PC-9 (cell line): ENCODE measurements around the gene KIFAP3. TPM values are rescaled to one million over a fixed set of nuclear protein-coding genes. Genes with fewer than 3 reads are reported as not detected.

Experiments
- BruUV-seq: library from RNA; stranded (reverse); fragments of 400-500 nt; replicated peaks from 2 replicates; lab custom pipeline; 2021; lab: Mats Ljungman, UMichigan
- CTCF ChIA-PET: fragments of 300-600 bp; sonication (Branson Sonifier 250); formaldehyde crosslinking; loops from one replicate; lab custom pipeline; 2022; ENCODE audit warnings: antibody characterized with exemption; lab: Charles Lee
- POLR2A ChIA-PET: fragments of 300-600 bp; sonication (Branson Sonifier 250); formaldehyde crosslinking; loops from one replicate; lab custom pipeline; 2022; ENCODE audit warnings: antibody characterized with exemption; ENCODE audit not compliant: unreplicated experiment; lab: Charles Lee
- DNase-seq, 2 experiments: peaks; one replicate each; pipeline versions ENCODE4 v3.0.0 to v3.0.0-alpha.2; 2015 to 2022; ENCODE audit warnings: mixed read lengths in 1 of 2
- H2AFZ ChIP-seq: fragments of 200-600 bp; sonication (generic); 2 replicates; pipeline ENCODE4 v1.8.1; 2017; ENCODE audit warnings: antibody characterized with exemption
- H3F3A ChIP-seq: fragments of 200-600 bp; sonication (generic); 2 replicates; pipeline ENCODE4 v1.8.1; 2017; ENCODE audit warnings: antibody characterized with exemption, mild to moderate bottlenecking, low read depth; ENCODE audit not compliant: insufficient read depth
- H3K27ac ChIP-seq: fragments of 200-600 bp; sonication (generic); 2 replicates; pipeline ENCODE4 v1.6.1; 2016; ENCODE audit warnings: mixed run types
- H3K27me3 ChIP-seq: fragments of 200-600 bp; sonication (generic); 2 replicates; pipeline ENCODE4 v1.6.1; 2016; ENCODE audit warnings: low read depth, mixed run types; ENCODE audit not compliant: insufficient read depth
- H3K36me3 ChIP-seq: fragments of 200-600 bp; sonication (generic); 2 replicates; pipeline ENCODE4 v1.6.1; 2016; ENCODE audit warnings: low read depth, mixed run types
- H3K4me1 ChIP-seq: fragments of 200-600 bp; sonication (generic); replicated peaks from 2 replicates; pipeline ENCODE4 v1.6.1; 2016; ENCODE audit warnings: mixed run types; ENCODE audit not compliant: insufficient read depth
- H3K4me2 ChIP-seq: fragments of 200-600 bp; sonication (generic); 2 replicates; pipeline ENCODE4 v1.6.1; 2017; ENCODE audit warnings: mixed run types
- H3K4me3 ChIP-seq: fragments of 200-600 bp; sonication (generic); 2 replicates; pipeline ENCODE4 v1.6.1; 2016; ENCODE audit warnings: mixed run types
- H3K79me2 ChIP-seq: fragments of 200-600 bp; sonication (generic); 2 replicates; pipeline ENCODE4 v1.6.1; 2017; ENCODE audit warnings: low read depth, mixed run types
- H3K9me2 ChIP-seq: fragments of 200-600 bp; sonication (generic); 2 replicates; pipeline ENCODE4 v1.8.1; 2017; ENCODE audit warnings: mild to moderate bottlenecking; ENCODE audit not compliant: insufficient read depth
- H3K9me3 ChIP-seq: fragments of 200-600 bp; sonication (generic); 2 replicates; pipeline ENCODE4 v1.8.1; 2016; ENCODE audit warnings: low read depth; ENCODE audit not compliant: insufficient read depth
- H4K20me1 ChIP-seq: fragments of 200-600 bp; sonication (generic); 2 replicates; pipeline ENCODE4 v1.8.1; 2017; ENCODE audit not compliant: insufficient read depth
- EZH2 ChIP-seq: fragments of 200-600 bp; sonication (generic); IDR thresholded peaks from 2 replicates; pipeline ENCODE4 v1.8.0; 2017; ENCODE audit warnings: antibody characterized with exemption, low read depth
- intact Hi-C: fragments of 100-400 bp; cut with micrococcal nuclease; formaldehyde crosslinking; loops from one replicate; pipeline ENCODE4 v1.10.0; 2022; ENCODE audit not compliant: unreplicated experiment
- total RNA-seq: library from RNA; stranded (reverse); gene quantifications from 2 replicates; pipeline ENCODE4 v1.2.3, GENCODE V29; 2021
- TF ChIP-seq, protein P1 (sequence below): fragments of 200-600 bp; sonication (generic); conservative IDR thresholded peaks from 2 replicates; pipeline ENCODE4 v1.6.1; 2017; ENCODE audit warnings: mixed run types, antibody characterized with exemption, mild to moderate bottlenecking, moderate library complexity

Gene KIFAP3
- total RNA-seq, 1 experiment from 2014 or later = 9.7 TPM

DNA sequence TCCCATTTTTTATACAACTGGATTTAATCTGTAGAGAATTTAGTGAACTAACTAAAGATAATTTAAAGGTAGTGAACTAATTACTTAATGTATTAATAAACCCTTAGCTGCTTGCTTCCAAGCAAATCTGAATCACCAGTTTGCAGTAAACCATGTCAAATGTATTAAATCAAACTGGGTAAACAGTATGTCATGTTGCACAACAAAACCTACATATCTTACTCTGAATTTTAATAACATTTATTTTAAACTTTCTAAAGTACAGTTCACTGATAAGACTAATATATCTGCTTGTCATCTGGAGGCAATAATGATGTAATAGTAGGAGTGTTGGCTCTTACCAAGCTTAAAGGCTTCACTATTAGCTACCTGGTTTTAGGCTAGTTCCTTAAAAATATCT lies 128.3 kb downstream of the KIFAP3 start:
- H3K36me3 ChIP-seq = no peaks in the 10 kb centered on the region
- H3F3A ChIP-seq = no peaks in the 10 kb centered on the region; the same call in 1 of the 2 replicates
- DNase-seq = no peak
- POLR2A ChIA-PET = no interaction called here
- intact Hi-C loops = no loop called here
- no peaks in the 10 kb centered on the region for H3K27me3 ChIP-seq
- no peaks in the 10 kb centered on the region for H3K9me2 ChIP-seq
- no peak overlapping the region for H3K4me2 ChIP-seq
- TF ChIP-seq EZH2 = no peak
- no peaks in the 10 kb centered on the region for H3K79me2 ChIP-seq
- H3K4me1 ChIP-seq = no peaks in the 10 kb centered on the region
- H3K27ac ChIP-seq = no peak overlapping the region
- BruUV-seq = no TSS peak
- H2AFZ ChIP-seq = no peak overlapping the region
- H4K20me1 ChIP-seq = no peaks in the 10 kb centered on the region
- CTCF ChIA-PET = no interaction called here
- H3K4me3 ChIP-seq = no peak overlapping the region
- H3K9me3 ChIP-seq = no peaks in the 10 kb centered on the region

DNA sequence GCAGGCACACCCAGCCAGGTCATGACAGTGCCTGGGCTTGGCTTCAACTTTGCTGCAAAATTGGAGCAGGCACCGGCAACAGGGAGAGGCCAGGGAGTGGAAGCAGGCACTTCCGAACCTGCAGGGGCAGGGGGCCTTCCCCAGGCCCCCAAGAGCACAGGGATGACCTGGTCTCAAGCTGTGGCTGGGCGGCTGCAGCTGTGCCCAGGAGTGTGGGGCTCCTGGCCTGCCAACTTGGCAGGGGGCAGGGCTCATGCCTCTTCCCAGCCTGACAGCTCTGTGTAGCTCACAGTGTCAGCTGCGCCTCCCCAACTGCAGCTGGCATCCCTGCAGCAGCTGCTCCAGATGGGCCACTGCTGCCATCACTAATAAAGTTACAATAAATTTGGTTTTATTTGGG lies 129.3 kb downstream of the KIFAP3 start:
- no peak overlapping the region for H3K4me2 ChIP-seq
- no peaks in the 10 kb centered on the region; the same call in 1 of the 2 replicates for H3F3A ChIP-seq
- H3K27me3 ChIP-seq = no peaks in the 10 kb centered on the region
- no peaks in the 10 kb centered on the region for H3K9me3 ChIP-seq
- ChIA-PET POLR2A (no interaction called here), CTCF (no interaction called here)
- TF ChIP-seq EZH2 = no peak
- TF ChIP-seq, protein P1, sequence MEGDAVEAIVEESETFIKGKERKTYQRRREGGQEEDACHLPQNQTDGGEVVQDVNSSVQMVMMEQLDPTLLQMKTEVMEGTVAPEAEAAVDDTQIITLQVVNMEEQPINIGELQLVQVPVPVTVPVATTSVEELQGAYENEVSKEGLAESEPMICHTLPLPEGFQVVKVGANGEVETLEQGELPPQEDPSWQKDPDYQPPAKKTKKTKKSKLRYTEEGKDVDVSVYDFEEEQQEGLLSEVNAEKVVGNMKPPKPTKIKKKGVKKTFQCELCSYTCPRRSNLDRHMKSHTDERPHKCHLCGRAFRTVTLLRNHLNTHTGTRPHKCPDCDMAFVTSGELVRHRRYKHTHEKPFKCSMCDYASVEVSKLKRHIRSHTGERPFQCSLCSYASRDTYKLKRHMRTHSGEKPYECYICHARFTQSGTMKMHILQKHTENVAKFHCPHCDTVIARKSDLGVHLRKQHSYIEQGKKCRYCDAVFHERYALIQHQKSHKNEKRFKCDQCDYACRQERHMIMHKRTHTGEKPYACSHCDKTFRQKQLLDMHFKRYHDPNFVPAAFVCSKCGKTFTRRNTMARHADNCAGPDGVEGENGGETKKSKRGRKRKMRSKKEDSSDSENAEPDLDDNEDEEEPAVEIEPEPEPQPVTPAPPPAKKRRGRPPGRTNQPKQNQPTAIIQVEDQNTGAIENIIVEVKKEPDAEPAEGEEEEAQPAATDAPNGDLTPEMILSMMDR = no peak
- H3K9me2 ChIP-seq = no peaks in the 10 kb centered on the region
- BruUV-seq = no TSS peak
- no peak overlapping the region for H2AFZ ChIP-seq
- H3K4me1 ChIP-seq = no peaks in the 10 kb centered on the region
- H4K20me1 ChIP-seq = no peaks in the 10 kb centered on the region
- no peaks in the 10 kb centered on the region for H3K36me3 ChIP-seq
- H3K79me2 ChIP-seq = no peaks in the 10 kb centered on the region
- no peak overlapping the region for H3K27ac ChIP-seq
- H3K4me3 ChIP-seq = no peak overlapping the region
- intact Hi-C loops = no loop called here
- no peak for DNase-seq

DNA sequence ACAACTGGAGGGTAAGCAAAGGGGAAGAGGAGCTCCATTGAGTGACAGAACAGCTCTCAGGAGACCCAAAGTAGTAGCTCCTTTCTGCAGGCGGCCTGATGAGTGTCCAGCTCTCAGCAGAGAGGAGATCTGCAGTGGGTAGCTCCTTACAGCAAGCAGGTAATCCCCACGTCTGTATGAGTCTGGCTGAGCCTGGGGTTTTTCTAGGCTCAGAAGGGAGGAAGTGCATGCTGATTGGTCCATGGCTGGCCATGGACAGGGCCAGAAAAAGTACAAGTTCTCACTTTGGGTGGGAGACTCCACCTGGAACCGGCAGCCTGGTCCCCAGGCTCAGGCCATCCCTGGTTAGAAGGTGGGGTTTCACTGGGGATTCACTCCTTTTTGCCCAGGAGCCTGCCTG lies 129.9 kb downstream of the KIFAP3 start:
- ChIA-PET CTCF (no interaction called here), POLR2A (no interaction called here)
- no TSS peak for BruUV-seq
- Histone ChIP-seq H3K4me1 (no peaks in the 10 kb centered on the region), H3F3A (no peaks in the 10 kb centered on the region; the same call in 1 of the 2 replicates), H3K9me3 (no peaks in the 10 kb centered on the region), H3K9me2 (no peaks in the 10 kb centered on the region), H3K36me3 (no peaks in the 10 kb centered on the region), H3K27me3 (no peaks in the 10 kb centered on the region), H3K27ac (no peak overlapping the region), H2AFZ (no peak overlapping the region), H3K4me3 (no peak overlapping the region), H3K4me2 (no peak overlapping the region), H4K20me1 (no peaks in the 10 kb centered on the region), H3K79me2 (no peaks in the 10 kb centered on the region)
- intact Hi-C loops = no loop called here
- no peak for DNase-seq
- TF ChIP-seq, protein P1 = no peak
- TF ChIP-seq EZH2 = no peak

DNA sequence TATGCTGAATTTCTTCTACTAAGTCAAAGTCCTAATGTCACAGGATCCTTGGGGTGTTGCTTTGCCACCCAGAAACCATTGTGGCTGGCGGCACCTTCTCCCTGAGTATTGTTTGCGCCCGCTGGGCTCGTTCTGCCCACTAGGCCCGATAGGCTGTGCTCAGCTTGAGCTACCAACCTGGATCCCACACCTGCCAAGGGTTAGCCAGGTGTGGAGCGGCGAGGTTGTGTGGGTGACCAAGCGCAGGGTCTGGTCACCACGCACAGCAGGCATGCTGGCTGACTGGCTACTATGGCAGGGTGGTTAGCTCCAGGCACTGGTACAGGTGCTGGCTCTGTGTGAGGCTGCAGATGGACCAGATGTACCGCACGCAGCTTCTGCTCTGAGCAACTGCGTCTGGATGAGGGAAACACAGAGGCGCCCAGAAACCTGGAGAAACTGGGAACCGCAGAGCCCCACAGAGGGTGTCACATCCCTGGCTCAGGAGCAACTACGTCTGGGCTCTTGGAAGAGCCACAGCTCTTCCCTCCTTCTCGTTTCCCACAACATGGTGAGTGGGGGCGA lies 130.4 kb downstream of the KIFAP3 start:
- Histone ChIP-seq H3K27ac (no peak overlapping the region), H3K4me2 (no peak overlapping the region), H3F3A (no peaks in the 10 kb centered on the region; the same call in 1 of the 2 replicates), H3K36me3 (no peaks in the 10 kb centered on the region), H3K27me3 (no peaks in the 10 kb centered on the region), H3K4me3 (no peak overlapping the region), H3K4me1 (no peaks in the 10 kb centered on the region), H3K79me2 (no peaks in the 10 kb centered on the region), H2AFZ (no peak overlapping the region), H4K20me1 (no peaks in the 10 kb centered on the region), H3K9me2 (no peaks in the 10 kb centered on the region), H3K9me3 (no peaks in the 10 kb centered on the region)
- no TSS peak for BruUV-seq
- intact Hi-C loops = no loop called here
- no peak for DNase-seq
- no peak for TF ChIP-seq EZH2
- TF ChIP-seq, protein P1 = no peak
- ChIA-PET CTCF (no interaction called here), POLR2A (no interaction called here)
